ENCODE results near the gene NPIPA1. TPM values are rescaled to one million over a fixed set of nuclear protein-coding genes. Genes with fewer than 3 reads are reported as not detected.
"Not testable (repeated sequence)": the region's sequence is repeated elsewhere in the genome, so short reads cannot be mapped to it uniquely, and the experiment has no call there.

The NPIPA1 gene
- total RNA-seq, 1 experiment from 2014 or later: 4.2 TPM

DNA sequence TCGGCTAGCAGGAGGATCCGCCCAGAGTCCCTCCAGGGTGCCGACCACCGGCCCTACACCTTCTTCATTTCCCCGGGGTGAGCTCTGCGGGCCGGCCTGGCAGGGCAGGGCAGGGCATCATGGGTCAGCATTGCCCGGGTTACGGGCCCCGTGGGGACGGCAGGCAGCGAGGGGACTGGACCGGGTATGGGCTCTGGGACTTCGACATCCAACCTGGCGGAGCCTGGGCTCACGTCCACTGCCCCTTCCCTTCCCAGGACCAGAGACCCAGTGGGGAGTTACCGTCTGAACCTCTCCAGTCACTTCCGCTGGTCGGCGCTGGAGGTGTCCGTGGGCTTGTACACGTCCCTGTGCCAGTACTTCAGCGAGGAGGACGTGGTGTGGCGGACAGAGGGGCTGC lies 7.0 kb upstream of the NPIPA1 start:
- not testable (repeated sequence) for DNase-seq (ENCODE audit: low spot score)

DNA sequence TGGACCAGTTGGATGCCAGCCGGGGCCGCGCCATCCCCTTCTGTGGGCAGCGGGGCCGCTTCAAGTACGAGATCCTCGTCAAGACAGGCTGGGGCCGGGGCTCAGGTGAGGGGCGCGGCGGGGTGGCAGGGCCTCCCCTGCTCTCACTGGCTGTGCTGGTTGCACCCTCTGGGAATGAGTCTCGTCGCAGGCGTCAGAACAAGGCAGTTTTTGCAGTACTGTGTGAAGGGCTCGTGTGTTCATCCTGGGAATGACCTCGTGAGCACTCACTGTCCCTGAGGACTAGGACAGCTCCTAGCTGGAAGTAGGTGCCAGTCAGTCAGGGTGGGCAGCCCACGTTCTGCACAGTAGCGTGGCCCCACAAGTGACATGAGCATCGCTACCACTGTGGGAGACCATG lies 6.3 kb upstream of the NPIPA1 start:
- DNase-seq (ENCODE audit: low spot score): not testable (repeated sequence)

DNA sequence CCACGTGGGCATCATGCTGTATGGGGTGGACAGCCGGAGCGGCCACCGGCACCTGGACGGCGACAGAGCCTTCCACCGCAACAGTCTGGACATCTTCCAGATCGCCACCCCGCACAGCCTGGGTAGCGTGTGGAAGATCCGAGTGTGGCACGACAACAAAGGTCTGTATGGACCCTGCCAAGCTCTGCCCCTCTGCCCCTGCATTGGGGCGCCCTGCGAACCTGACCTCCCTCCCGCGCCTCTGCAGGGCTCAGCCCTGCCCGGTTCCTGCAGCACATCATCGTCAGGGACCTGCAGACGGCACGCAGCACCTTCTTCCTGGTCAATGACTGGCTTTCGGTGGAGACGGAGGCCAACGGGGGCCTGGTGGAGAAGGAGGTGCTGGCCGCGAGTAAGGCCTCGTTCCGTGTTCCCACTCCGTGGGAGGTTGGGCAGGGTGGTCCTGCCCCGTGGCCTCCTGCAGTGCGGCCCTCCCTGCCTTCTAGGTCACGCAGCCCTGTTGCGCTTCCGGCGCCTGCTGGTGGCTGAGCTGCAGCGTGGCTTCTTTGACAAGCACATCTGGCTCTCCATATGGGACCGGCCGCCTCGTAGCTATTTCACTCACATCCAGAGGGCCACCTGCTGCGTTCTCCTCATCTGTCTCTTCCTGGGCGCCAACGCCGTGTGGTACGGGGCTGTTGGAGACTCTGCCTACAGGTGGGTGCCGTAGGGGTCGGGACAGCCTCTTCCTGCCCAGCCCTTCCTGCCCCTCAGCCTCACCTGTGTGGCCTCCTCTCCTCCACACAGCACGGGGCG lies 4.5 kb upstream of the NPIPA1 start:
- not testable (repeated sequence) for DNase-seq (ENCODE audit: low spot score)

DNA sequence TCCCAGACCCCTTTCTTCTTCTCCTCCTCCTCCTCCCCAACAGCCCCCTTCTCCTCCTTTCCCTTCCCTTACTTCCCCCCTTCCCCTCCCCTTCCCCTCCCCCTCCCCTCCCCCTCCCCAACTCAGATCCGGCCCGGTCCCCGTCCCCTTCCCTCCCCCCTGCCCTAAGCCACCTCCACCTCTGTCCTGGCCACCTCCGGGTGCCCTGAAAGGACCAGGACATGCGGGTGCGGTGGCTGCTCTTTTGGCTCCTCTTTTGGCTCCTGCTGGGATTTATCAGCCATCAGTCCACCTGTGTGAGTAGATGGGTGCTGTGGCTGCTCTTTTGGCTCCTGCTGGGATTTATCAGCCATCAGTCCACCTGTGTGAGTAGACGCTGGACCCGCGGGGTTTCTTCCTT lies 751 bp downstream of the NPIPA1 start:
- DNase-seq (ENCODE audit: low spot score): not testable (repeated sequence)

DNA sequence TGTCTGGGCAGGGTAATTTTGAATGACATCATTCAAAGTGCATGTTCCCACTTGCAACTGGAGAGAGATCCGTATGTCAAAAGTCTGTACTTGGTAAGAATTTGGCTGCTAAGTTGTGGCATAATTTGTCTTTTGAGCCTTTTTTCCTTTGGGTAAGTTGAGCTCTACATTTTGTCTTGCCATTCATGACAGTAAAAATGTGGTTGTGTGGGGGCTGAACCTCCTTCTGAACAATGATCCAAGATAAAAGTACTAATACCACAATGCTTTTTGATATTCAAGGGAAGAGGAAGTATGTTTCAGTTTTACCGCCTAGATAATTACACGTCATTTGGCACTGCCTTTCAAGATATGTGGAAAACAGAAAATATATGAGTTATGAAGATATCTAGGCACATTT lies 5.4 kb downstream of the NPIPA1 start:
- not testable (repeated sequence) for DNase-seq (ENCODE audit: low spot score)

DNA sequence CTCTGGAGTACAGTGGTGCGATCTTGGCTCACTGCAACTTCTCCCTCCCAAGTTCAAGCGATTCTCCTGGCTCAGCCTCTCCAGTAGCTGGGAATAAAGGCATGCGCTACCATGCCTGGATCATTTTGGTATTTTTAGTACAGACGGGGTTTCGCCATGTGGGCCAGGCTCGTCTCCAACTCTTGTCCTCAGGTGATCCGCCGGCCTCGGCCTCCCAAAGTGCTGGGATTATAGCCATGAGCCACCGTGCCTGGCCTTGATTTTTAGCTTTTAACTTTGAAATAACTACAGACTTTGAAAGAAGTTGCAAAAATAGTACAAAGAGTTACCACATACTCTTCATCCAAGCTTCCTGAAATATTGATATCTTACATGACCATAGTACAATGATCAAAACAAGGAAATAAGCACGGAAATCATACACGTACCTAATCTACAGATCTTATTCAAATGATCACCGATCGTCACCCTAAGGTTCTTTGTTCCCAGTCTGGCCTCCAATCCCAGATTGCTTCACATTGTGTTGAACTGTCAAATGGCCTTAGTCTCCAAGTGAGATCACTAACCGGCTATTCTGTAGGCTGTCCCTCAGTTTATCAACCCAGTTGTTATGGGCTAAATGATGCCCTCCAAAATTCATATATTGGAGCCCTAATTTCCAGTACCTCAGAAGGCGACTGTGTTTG lies 18.4 kb downstream of the NPIPA1 start:
- DNase-seq (ENCODE audit: low spot score): no peak

DNA sequence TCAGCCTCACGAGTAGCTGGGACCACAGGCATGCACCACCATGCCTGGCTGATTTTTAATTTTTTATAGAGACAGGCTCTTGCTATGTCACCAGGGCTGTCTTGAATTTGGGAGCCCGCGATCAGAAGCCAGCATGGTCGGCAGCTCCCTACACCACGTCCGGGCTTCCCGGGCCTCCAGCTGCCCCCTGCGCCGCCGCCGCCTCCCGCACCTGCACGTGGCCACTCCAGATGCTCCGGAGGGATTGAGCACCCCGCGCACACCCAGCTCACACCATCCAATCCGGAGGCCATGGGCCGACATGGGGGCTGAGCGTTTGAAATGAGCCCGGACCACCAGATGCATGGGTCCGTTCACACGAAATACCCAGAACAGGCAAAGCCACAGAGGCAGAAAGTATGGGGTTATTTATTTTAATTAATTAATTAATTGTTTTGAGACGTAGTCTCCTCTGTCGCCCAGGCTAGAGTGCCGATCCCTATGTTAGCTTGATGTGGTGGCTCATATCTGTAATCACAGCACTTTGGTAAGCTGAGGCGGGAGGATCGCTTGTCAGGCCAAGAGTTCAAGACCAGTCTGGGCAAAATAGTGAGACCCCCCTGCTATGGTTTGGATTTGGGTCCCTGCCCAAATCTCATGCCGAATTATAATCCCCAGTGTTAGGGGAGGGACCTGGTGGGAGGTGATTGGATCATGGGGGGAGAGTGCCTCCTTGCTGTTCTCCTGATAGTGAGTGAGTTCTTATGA lies 20.5 kb downstream of the NPIPA1 start:
- DNase-seq (ENCODE audit: low spot score): no peak

DNA sequence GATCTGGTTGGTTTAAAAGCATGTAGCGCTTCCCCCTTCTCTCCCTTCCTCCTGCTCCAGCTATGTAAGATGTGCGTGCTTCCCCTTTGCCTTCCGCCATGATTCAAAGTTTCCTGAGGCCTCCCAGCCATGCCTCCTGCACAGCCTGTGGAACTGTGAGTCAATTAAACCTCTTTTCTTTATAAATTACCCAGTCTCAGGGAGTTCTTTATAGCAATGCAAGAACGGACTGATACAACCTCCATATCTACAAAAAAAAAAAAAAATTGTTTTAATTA lies 21.0 kb downstream of the NPIPA1 start:
- no peak for DNase-seq (ENCODE audit: low spot score)

DNA sequence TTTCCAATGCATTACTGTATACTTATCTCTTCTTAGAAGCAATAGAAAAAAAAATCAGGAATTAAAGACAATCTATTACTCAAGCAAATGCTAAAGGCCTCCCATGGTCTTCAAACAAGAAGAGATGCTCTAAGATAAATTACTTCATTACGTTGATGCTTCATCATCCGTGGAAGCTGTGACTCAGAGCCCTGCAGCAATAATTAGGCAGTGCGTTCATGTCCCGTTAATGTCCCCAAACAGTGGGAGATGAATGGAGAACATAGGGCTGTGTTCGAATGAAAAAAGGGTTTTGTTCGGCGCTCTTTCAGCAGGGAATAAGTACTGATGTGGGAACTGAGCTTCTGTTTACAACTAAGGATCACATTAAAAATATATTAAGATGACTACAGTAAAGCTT lies 21.7 kb downstream of the NPIPA1 start:
- DNase-seq (ENCODE audit: low spot score): no peak

DNA sequence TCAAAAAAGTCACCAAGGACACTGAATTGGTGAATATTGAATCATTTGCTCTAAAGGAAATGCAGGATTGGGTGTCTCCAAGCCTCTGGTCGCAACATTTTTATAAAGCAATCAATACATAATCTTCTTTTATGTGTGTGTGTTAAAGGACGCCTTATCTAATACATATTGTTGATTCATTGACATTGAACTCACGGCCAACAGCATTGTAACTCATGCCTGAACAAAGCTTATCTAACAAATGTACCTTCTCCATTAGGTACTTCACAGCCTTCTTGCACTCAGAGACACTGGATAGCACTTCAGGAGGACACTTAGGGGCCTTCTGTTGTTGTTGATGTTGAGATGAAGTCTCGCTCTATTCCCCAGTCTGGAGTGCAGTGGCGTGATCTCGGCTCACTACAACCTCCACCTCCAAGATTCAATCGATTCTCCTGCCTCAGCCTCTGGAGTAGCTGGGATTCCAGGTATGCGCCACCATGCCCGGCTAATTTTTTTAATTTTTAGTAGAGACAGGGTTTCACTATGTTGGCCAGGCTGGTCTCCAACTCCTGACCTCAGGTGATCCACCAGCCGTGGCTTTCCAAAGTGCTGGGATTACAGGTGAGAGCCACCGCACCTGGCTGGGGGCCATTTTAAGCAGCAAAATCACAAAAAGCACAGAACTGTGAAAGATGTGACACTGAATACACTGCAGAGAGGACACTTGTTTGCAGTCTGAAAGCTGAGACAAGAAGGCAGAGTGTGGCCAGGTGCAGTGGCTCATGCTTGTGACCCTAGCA lies 24.4 kb downstream of the NPIPA1 start:
- no peak for DNase-seq (ENCODE audit: low spot score)

DNA sequence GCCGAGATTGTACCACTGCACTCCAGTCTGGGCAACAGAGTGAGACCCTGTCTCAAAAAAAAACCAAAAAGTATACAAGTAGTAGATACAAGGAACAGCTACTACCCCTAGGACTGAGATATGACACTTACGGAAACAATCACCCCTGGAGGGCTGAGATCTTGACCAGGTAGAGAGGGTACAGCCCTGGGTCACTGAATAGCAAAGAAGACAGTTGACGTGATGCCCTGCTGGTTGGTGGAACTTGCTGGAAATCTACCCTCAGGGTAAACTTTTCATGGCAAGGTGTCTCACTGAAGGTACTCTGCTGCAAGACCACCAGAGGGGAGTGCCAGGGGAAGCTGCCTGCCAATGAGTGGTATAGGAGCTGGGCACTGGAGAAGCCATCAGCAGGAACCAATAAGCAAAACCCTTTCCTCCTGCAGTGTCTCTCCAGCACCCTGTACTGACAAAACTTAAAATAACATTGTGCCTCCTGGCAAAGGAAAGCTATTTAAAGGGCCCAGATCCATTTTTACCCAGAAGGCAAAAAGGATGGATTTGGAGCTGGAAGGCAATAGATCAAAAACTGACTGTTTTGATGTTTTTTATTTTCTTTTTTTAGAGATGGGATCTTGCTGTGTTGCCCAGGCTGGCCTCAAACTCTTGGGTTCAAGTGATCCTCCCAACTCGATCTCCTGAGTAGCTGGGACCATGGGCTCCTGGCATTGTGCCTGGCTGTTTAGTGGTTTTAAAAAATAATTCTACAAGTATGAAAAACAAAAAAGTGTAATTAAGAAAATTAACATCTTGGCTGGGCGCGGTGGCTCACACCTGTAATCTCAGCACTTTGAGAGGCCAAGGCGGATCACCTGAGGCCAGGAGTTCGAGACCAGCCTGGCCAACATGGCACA lies 26.3 kb downstream of the NPIPA1 start:
- DNase-seq (ENCODE audit: low spot score): no peak

DNA sequence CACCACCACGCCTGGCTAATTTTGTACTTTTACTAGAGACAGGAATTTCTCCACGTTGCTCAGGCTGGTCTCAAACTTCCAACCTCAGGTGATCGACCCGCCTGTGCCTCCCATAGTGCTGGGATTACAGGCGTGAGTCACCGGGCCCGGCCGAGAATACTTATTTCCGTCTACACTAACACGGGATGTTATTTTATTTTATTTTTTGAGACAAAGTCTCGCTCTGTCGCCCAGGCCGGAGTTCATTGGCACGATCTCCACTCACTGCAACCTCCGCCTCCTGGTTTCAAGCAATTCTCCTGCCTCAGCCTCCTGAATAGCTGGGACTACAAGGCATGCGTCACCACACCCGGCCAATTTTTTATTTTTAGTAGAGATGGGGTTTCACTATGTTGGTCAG lies 28.1 kb downstream of the NPIPA1 start:
- DNase-seq (ENCODE audit: low spot score): no peak

DNA sequence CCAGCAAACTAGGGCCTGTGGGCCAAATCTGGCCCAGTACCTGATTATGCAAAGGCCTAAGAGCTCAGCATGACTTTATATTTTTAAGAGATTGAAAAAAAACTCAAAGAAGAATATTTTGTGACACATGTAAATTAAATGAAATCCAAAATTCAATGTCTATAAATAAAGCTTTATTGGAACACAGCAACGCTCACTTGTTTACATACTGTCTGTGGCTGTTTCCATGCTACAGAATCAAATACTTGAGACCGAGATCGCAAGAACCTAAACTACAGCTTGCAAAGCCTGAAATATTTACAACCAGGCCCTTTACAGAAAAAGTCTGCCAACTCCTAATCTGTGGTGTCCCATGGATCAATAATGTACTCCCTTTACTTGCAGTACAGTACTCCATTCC lies 32.6 kb downstream of the NPIPA1 start:
- DNase-seq (ENCODE audit: low spot score): not testable (repeated sequence)

DNA sequence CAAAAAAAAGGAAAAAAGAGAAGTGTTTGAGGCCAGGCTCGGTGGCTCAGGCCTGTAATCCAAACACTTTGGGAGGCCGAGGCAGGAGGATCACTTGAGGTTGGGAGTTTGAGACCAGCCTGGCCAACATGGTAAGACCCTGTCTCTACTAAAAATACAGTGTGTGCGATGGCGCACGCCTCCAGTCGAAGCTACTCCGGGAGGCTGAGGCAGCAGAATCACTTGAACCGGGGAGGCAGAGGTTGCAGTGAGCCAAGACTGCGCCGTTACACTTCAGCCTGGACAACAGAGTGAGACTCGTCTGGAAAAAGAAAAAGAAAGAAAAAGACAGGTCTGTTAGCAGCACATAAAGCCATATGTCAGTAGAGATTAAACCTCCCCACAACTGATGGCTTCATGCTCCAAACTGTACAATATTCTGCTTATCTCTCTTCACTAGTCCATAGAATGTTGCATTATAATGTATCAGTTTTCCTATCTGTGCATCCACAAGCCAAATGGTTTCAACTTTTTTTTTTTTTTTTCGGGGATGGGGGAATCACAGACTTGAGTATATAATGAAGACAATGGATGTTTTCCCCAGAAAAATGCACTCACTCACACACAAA lies 34.5 kb downstream of the NPIPA1 start:
- not testable (repeated sequence) for DNase-seq (ENCODE audit: low spot score)

DNA sequence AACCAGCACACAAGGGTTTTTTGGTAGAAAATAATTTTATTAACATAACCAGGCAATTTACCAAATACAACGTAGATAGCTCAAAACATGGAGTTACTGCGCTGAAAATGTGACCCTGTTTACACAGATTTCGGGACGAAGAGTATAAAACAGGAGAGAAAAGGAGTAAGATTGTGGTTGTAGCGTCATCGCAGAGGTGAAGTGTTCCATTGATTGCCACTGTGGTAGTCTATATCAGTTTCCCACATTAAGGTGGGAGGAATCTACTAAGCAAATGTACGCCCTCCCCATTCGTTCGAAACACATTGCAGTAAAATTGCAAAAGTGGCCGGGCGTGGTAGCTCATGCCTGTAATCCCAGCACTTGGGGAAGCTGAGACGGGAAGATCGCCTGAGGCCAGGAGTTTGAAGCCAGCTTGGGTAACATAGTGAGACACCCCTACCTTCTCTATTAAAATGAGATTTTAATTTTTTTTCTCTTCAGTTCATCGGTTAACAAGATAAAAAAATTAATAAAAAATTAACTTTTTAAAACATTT lies 36.6 kb downstream of the NPIPA1 start:
- not testable (repeated sequence) for DNase-seq (ENCODE audit: low spot score)

DNA sequence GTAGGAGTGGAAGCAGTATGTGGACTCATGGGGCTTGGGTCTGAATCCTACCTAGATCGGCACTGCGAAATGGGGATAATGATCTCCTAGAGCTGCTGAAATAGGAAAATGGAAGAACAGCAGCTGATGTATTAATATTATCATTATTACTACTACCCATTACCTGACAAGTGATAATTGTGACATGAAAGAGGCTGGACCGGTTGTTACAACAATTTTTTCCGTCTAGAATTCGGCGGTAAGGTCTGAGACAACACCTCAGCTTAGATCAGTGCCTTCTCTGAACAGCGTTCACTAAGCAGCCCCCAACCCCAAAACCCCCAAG lies 37.0 kb downstream of the NPIPA1 start:
- peak; percentile 47 for DNase-seq (ENCODE audit: low spot score)

DNA sequence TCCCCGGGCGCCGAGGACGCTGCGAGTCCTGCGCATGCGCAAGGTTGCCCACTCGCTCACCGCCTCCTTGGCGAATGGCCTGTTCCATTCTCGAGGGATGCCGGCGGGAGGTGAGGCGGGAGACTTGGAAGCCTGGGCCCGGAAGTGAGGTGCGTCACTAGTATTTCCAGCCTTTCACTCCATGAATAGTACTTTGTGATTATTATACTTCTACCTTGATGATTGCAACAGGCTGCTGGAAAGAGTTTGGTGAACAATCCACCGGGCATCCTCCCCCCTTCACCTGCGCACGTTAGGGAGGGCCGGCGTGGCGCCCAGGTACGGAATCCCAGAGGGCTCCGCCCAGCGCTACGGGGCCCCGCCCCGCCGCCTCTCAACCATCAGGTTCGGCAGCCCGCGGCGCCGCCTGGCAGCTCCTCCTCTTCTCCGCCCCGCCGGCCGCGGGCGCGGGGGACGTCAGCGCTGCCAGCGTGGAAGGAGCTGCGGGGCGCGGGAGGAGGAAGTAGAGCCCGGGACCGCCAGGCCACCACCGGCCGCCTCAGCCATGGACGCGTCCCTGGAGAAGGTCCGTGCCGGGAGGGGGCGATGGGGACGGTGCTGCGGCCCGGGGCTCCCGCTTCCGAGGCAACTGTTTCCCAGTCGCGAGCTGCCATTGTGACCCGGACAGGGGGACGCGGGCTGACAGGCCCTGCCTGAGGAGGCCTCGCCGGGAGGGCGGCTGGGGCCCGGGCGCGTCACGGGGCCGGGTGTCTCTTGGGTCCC lies 37.6 kb downstream of the NPIPA1 start, which contains the start of gene PDXDC1:
PDXDC1 (plus strand) TSS at position 371 of the 762 bp plus-strand sequence; CDS start at position 545, 174 bp downstream.
- peak; percentile 69 for DNase-seq (ENCODE audit: low spot score)

DNA sequence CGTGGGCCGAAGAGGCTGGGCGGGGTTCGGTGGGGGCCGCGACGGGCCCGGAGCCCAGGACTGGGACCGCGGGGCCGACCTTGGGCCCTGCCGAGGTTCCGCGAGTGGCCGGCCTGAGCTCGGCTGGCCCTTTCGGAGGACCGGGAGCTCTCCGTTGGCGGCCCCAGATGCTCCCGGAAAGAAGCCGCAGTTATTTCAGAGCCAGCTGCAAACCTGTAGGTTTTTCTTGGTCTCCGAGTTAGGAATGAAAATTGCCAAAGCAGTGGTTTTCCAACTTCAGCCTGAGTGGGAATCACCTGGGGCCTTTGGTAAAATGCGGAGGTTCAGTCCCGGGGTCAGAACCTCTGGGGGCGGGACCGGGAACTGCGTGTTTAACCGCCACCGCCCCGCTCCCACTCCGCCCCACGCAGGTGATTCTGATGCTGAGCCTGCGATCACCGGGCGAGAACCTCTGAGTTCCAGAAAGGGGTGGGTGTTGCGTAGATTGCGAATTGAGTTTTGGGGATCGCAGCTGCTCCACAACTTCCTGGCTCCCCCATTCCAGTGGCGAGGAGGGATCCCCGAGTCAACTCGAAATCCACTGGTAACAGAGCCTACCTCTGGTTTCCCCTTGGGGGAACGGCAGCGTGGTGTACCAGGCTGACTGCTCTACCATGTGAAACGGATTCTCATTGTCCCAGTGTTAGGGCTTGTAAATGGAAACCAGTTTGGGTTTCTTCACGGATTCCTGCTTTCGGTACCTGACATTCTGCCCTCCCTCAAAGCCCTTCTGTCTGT lies 38.4 kb downstream of the NPIPA1 start:
- not testable (repeated sequence) for DNase-seq (ENCODE audit: low spot score)

All from H4 (cell line).